ENCODE measurements around the gene CPED1.

- TF ChIP-seq CTCF (conservative IDR thresholded peaks at IDR 0.05; ENCODE audit: low read depth, low read length) (no peak), EZH2 (IDR thresholded peaks at IDR 0.05; ENCODE audit: low read length, unreplicated experiment) (no peak), EZH2phosphoT487 (IDR thresholded peaks at IDR 0.05; ENCODE audit: borderline replicate concordance, low read length) (no peak)
These were observed 40.8 kb downstream of the CPED1 start for GRCh38 chr7:121029302-121029701.

All from PC-3 (cell line).